NCI-H460 (cell line): ENCODE measurements around the gene HOXB7. TPM values are rescaled to one million over a fixed set of nuclear protein-coding genes. Genes with fewer than 3 reads are reported as not detected.

Experiments used
- DNase-seq: peaks from one replicate; pipeline ENCODE4 v3.0.0-alpha.2; 2016; ENCODE audit warnings: low read depth; ENCODE audit errors: extremely low read depth
- total RNA-seq: library from RNA; depleted of rRNA; stranded (reverse); fragments of >200 nt; shearing (Covaris generic); gene quantifications from 2 replicates; pipeline ENCODE4 v1.2.3, GENCODE V29; 2014

HOXB7 gene
- total RNA-seq, 1 experiment from 2014 or later: 13.0 TPM

GRCh38 chr17:48611681-48612455 lies 1.1 kb upstream of the HOXB7 start:
- DNase-seq: no peak

GRCh38 chr17:48611213-48611612 lies 396 bp upstream of the HOXB7 start:
- no peak for DNase-seq

- DNase-seq: no peak
These were observed 997 bp downstream of the HOXB7 start for GRCh38 chr17:48609759-48610281.

- no peak for DNase-seq
These were observed 1.8 kb downstream of the HOXB7 start for GRCh38 chr17:48609033-48609432.

- DNase-seq: no peak
These were observed 2.4 kb downstream of the HOXB7 start for GRCh38 chr17:48608494-48608834.

GRCh38 chr17:48606892-48607614 lies 3.8 kb downstream of the HOXB7 start:
- no peak for DNase-seq

- DNase-seq: no peak
These were observed 4.6 kb downstream of the HOXB7 start for GRCh38 chr17:48605991-48606891.

GRCh38 chr17:48605409-48605919 lies 5.4 kb downstream of the HOXB7 start:
- DNase-seq: no peak

- no peak for DNase-seq
These were observed 6.0 kb downstream of the HOXB7 start, which contains the start of gene HOXB6 for GRCh38 chr17:48604770-48605329. Gene HOXB6, minus strand, starts transcription at chr17:48604986. Its CDS starts 6,836 bp downstream, at chr17:48598150.

GRCh38 chr17:48603959-48604769 lies 6.7 kb downstream of the HOXB7 start:
- DNase-seq: peak; percentile 78

GRCh38 chr17:48601539-48602425 lies 9.0 kb downstream of the HOXB7 start:
- no peak for DNase-seq

GRCh38 chr17:48601207-48601538 lies 9.6 kb downstream of the HOXB7 start:
- DNase-seq: no peak

GRCh38 chr17:48600244-48601098 lies 10.3 kb downstream of the HOXB7 start:
- DNase-seq: no peak

GRCh38 chr17:48599354-48599753 lies 11.5 kb downstream of the HOXB7 start:
- DNase-seq: no peak

- no peak for DNase-seq
These were observed 12.1 kb downstream of the HOXB7 start for GRCh38 chr17:48598736-48599135.

GRCh38 chr17:48597778-48598631 lies 12.8 kb downstream of the HOXB7 start:
- DNase-seq: no peak

- DNase-seq: no peak
These were observed 13.4 kb downstream of the HOXB7 start for GRCh38 chr17:48597528-48597777.
